Measurements from ENCODE around the gene SENP7.
"Not testable (repeated sequence)": the region's sequence is repeated elsewhere in the genome, so short reads cannot be mapped to it uniquely, and the experiment has no call there.

Gene SENP7

GRCh38 chr3:101325393-101326134 is 187.4 kb downstream of the SENP7 start:
- DNase-seq (ENCODE audit: low spot score): no peak

DNA sequence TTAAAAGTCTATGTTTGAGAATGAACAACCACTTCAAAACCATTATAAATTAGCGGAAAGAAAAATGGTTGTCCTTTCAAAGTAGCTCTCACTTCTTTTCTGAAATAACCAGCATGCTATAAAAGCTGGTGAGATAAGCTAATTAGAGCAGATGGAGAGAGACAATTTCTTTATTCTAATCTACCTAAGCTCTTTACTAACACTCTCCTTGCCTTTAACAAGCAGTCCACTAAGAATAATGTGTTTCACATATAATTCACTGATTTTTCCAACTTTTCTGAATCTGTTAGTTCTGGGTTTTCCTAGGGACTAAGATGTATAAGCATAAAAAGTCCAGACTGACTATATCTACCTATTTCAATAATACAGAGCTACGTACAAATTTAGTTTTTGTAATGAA is 192.5 kb downstream of the SENP7 start, which contains the start of gene IMPG2:
Gene IMPG2 (minus strand): TSS at position 101 of the 400 bp plus-strand sequence. CDS start 203 bp downstream, outside the sequence.
- no peak for DNase-seq (ENCODE audit: low spot score)

DNA sequence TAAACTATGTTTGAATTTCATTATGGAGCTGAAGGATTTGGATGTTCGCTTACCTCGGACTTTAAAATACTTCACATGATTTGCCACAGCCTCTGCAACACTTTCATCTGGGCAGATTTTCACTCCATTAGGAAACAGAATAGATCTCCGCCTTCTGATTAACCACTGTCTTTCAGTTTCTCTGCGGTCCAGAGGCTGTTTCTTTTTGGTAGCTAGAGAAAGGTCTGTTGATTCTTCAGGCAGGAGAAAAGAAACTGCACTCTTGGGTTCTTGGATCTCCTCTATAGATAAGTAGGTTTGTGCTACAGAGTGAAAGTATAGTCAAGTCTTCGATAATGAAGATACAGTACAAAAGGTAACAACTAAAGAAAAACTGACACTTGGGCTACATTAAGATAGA is 193.5 kb downstream of the SENP7 start:
- DNase-seq (ENCODE audit: low spot score): no peak

GRCh38 chr3:101312545-101312944 is 200.5 kb downstream of the SENP7 start:
- DNase-seq (ENCODE audit: low spot score): no peak

DNA sequence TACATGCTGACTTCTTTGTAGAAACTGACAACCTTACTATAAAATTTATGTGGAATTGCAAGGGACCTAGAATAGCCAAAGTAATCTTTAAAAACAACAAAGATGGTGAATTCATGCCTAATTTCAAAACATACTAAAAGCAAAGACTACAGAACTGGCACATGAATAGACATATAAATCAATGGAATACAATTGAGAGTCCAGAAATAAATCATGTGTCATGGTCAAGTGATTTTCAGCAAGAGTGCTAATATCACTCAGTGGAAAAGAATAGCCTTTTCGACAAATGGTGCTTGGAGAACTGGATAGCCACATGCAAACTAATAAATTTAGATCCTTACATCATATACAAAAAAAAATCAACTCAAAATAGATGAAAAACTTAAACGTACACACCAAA is 201.3 kb downstream of the SENP7 start:
- no peak for DNase-seq (ENCODE audit: low spot score)

DNA sequence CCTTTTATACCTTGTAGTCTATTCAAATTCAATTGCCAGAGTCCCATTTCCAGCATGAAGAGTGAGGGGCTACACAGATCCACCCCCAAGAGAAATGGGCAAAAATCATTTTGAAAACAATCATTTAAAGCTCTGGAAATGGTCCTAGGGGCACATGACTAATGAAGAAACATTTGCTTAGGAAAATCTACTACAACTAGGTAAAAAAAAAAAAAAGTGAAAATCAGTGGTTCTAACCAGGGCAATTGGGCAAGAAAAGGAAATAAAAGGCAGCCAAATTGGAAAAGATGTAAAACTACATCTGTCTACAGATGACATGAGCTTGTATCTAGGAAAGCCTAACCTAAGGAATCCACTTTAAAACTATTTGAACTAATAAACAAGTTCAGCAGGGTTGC is 202.0 kb downstream of the SENP7 start:
- no peak for DNase-seq (ENCODE audit: low spot score)

DNA sequence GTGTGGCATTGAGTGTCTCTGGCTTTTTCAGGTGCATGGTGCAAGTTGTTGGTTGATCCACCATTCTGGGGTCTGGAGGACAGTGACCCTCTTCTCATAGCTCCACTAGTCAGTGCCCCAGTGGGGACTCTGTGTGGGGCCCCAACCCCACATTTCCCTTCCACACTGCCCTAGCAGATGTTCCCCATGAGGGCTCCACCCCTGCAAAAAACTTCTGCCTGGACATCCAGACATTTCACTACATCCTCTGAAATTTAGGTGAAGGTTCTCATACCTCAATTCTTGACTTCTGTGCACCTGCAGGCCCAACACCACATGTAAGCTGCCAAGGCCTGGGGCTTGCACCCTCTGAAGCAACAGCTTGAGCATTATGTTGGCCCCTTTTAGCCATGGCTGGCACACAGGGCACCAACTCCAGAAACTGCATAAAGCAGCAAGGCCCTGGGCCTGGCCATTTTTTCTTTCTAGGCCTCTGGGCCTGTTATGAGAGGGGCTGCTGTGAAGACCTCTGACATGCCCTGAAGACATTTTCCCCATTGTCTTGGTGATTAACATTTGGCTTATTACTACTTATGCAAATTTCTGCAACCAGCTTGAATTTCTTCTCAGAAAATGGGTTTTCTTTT is 204.8 kb downstream of the SENP7 start:
- DNase-seq (ENCODE audit: low spot score): not testable (repeated sequence)

- DNase-seq (ENCODE audit: low spot score): no peak
Measured at GRCh38 chr3:101303836-101304235, 209.2 kb downstream of the SENP7 start.

- DNase-seq (ENCODE audit: low spot score): no peak
Measured at GRCh38 chr3:101303089-101303731, 209.8 kb downstream of the SENP7 start.

GRCh38 chr3:101300073-101300472 is 212.9 kb downstream of the SENP7 start:
- no peak for DNase-seq (ENCODE audit: low spot score)

DNA sequence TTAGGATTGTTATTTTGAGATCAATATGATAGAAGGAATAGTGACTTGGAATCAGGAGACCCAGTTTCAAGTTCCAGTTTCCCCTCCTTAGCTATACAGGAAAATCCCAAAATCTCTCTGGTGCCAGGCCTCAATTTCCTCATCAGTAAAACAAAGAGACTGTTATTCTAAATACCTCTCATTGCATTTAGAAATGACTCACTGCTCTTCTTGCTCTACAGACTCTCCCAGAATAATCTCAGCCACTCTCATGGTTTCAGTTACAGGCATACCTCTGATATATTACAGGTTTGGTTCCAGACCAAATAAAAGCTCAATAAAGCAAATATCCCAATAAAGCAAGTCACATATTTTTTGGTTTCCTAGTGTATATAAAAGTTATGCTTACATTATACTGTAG is 221.0 kb downstream of the SENP7 start:
- no peak for DNase-seq (ENCODE audit: low spot score)

GRCh38 chr3:101288294-101288693 is 224.7 kb downstream of the SENP7 start:
- DNase-seq (ENCODE audit: low spot score): no peak

DNA sequence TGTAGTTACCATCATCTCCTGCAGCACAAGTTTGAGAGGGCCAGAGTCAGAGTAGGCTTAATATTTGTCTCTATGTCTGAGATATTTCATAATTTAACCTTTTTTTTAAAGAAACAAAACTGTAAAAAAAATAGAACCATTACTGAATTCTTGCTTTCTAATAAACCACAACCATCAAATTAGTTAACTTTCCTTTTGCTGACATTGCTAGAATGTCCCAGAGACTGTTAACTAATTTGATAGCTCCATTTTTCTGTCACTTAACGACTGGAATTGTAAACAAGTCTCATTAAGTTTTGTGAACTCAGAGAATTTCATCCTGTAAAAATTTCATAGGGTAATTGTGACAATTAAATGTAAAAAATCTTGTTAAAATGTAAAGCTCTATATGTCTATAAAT is 228.3 kb downstream of the SENP7 start:
- no peak for DNase-seq (ENCODE audit: low spot score)

GRCh38 chr3:101281521-101282030 is 231.4 kb downstream of the SENP7 start:
- DNase-seq (ENCODE audit: low spot score): no peak

- DNase-seq (ENCODE audit: low spot score): no peak
Measured at GRCh38 chr3:101279765-101280385, 233.1 kb downstream of the SENP7 start.

- no peak for DNase-seq (ENCODE audit: low spot score)
Measured at GRCh38 chr3:101279162-101279561, 233.8 kb downstream of the SENP7 start.

GRCh38 chr3:101278727-101279126 is 234.3 kb downstream of the SENP7 start:
- no peak for DNase-seq (ENCODE audit: low spot score)
